BJ (cell line): ENCODE measurements around the gene PDE4D. TPM values are rescaled to one million over a fixed set of nuclear protein-coding genes. Genes with fewer than 3 reads are reported as not detected.
"Not testable (repeated sequence)": the region's sequence is repeated elsewhere in the genome, so short reads cannot be mapped to it uniquely, and the experiment has no call there.

Experiments used
- CTCF ChIA-PET: fragments of 350-600 bp; formaldehyde crosslinking; extraction: SDS; loops from one replicate; lab custom pipeline; 2021; ENCODE audit warnings: antibody characterized with exemption, inconsistent platforms; lab: Yijun Ruan, JAX
- POLR2A ChIA-PET: fragments of 300-600 bp; sonication (Branson Sonifier 250); formaldehyde crosslinking; extraction: SDS; loops from one replicate; lab custom pipeline; 2021; ENCODE audit warnings: antibody characterized with exemption; lab: Charles Lee
- DNase-seq: peaks from one replicate; pipeline ENCODE4 v3.0.0-alpha.2; 2011; ENCODE audit warnings: low read depth
- H3K27me3 ChIP-seq: 2 replicates; pipeline ENCODE4 v1.6.0; 2011; ENCODE audit warnings: low read length; ENCODE audit not compliant: control insufficient read depth, insufficient read depth
- H3K36me3 ChIP-seq: 2 replicates; pipeline ENCODE4 v1.5.1; 2011; ENCODE audit warnings: low read length; ENCODE audit not compliant: control insufficient read depth, insufficient read depth
- H3K4me3 ChIP-seq: 2 replicates; pipeline ENCODE4 v1.5.1; 2011; ENCODE audit warnings: low read depth, mild to moderate bottlenecking, control low read depth, low read length
- CTCF ChIP-seq: IDR thresholded peaks from 2 replicates; pipeline ENCODE4 v1.5.1; 2011; ENCODE audit warnings: low read depth, mild to moderate bottlenecking, control low read depth, inconsistent platforms, low read length, moderate library complexity; ENCODE audit not compliant: insufficient read depth
- polyA plus RNA-seq: library from polyadenylated mRNA; depleted of rRNA; stranded (reverse); fragments of >200 nt; gene quantifications from 2 replicates; pipeline ENCODE4 v1.2.3, GENCODE V29; 2011

Gene PDE4D
- polyA plus RNA-seq, 1 experiment: 2.8 TPM

GRCh38 chr5:59467969-59468368 lies 425.6 kb downstream of the PDE4D start:
- Histone ChIP-seq H3K27me3 (no peaks in the 10 kb centered on the region), H3K4me3 (no peak overlapping the region), H3K36me3 (no peaks in the 10 kb centered on the region)
- CTCF ChIA-PET: no interaction called here
- TF ChIP-seq CTCF: no peak
- POLR2A ChIA-PET: no interaction called here
- DNase-seq: no peak

DNA sequence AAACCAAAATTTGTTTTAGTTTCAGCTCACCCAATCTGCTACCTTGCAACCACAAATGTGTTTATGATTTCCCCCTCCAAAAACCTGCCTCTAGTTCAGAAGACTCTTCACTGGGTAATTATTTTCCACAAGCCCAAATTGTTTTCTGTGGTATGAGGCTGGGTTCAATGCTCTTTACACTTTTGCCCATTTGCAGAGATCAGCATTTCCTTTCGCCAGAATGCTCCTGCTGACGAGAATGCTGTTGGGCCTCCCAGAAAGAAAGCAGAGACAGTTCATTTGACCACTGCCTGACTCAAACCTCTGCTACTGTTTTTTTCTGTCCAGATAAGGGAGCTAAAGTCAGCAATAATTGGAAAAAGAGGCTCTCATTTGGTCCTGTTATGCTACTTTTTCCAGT lies 427.3 kb downstream of the PDE4D start:
- ChIA-PET CTCF (no interaction called here), POLR2A (no interaction called here)
- Histone ChIP-seq H3K27me3 (no peaks in the 10 kb centered on the region), H3K36me3 (no peaks in the 10 kb centered on the region), H3K4me3 (no peak overlapping the region)
- DNase-seq: no peak
- TF ChIP-seq CTCF: no peak

- DNase-seq: no peak
- ChIA-PET CTCF (no interaction called here), POLR2A (no interaction called here)
- Histone ChIP-seq H3K4me3 (no peak overlapping the region), H3K36me3 (no peaks in the 10 kb centered on the region), H3K27me3 (no peaks in the 10 kb centered on the region)
- no peak for TF ChIP-seq CTCF
These were observed 428.6 kb downstream of the PDE4D start for GRCh38 chr5:59464969-59465368.

DNA sequence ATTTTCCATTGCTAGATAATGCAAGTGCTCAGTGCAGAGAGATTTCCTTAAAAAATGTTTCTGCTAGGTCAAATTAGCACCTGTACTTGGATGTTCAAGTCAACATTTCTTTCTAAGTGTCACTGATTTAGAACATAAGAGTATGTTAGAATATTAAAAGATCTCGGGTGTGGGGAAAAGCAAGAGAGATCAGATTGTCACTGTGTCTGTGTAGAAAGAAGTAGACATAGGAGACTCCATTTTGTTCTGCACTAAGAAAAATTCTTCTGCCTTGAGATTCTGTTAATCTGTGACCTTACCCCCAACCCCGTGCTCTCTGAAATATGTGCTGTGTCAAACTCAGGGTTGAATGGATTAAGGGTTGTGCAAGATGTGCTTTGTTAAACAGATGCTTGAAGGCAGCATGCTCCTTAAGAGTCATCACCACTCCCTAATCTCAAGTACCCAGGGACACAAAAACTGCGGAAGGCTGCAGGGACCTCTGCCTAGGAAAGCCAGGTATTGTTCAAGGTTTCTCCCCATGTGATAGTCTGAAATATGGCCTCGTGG lies 429.8 kb downstream of the PDE4D start:
- H3K27me3 ChIP-seq, DNase-seq, H3K36me3 ChIP-seq, POLR2A ChIA-PET, CTCF ChIA-PET, H3K4me3 ChIP-seq: not testable (repeated sequence)

DNA sequence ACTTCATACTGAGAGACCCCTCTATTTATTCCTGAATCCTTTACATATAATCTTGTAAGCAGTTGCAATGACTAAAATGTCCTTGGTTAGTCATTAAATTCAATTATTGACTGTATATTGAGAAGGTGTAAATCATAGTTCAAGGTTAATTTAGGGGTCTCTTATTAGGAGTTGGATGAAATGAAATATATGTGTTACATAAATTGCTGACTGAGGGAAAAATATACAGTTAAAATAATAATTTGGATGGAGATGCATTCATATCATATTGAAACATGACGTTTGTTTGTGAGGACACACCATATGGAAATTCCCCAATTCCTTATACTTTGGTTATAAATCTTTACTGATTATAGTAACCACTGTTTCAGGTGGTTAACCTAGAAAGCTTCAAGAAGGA lies 430.6 kb downstream of the PDE4D start:
- no peak overlapping the region for H3K4me3 ChIP-seq
- no peaks in the 10 kb centered on the region for H3K27me3 ChIP-seq
- no peak for TF ChIP-seq CTCF
- ChIA-PET POLR2A (no interaction called here), CTCF (no interaction called here)
- no peaks in the 10 kb centered on the region for H3K36me3 ChIP-seq
- DNase-seq: no peak

DNA sequence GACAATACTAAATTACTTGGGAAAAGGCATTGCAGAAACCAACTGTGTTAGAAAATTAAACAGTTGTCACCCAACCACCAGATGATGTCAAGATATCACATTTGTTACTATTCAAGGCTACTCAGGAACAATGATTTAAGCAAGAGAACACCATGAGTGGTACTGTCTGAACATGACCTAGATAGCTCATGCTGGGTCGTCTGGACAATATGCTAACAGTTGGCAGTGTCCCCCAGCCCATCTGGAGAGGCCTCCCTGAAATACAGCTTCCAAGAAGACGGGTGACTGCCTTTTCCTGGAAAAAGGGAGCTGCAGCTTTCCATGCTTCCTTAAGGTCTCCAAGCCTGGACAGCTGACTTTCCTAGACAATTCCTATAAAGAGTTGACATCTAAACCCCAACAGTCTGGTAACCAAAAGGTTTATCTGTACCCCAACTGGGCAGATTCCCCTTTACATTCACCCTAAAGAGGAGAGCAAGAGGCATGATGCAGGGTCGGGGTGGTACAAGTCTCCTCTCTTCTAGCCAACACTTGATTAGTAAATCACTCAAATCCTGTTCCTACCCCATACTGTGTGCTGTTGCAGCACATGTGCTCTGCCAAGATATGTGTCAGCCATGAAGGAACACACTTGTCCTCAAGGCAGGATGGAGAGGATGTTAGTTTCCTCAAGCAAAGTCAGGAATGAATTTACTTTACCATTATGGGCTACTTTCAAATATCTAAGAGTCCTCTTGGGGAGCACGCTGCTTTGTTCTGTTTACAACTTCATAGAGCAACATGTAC lies 433.0 kb downstream of the PDE4D start:
- ChIA-PET CTCF (no interaction called here), POLR2A (no interaction called here)
- Histone ChIP-seq H3K36me3 (no peaks in the 10 kb centered on the region), H3K27me3 (no peaks in the 10 kb centered on the region), H3K4me3 (no peak overlapping the region)
- DNase-seq: no peak
- no peak for TF ChIP-seq CTCF
